Activated CD8-positive, alpha-beta T cell treated with anti-CD3 and anti-CD28 coated beads for 36 hours (primary cell): ENCODE measurements around the gene TCEA2. TPM values are rescaled to one million over a fixed set of nuclear protein-coding genes. Genes with fewer than 3 reads are reported as not detected.

ENCODE experiments used
- ATAC-seq: fragments of 200-7000 bp; cut with Tn5 transposase; one replicate; pipeline ENCODE4 v1.10.0; 2021; ENCODE audit warnings: mild to moderate bottlenecking, moderate library complexity
- CTCF ChIA-PET: fragments of 350-600 bp; sonication (Branson Sonifier 250); formaldehyde crosslinking; loops from one replicate; lab custom pipeline; 2021; ENCODE audit warnings: antibody characterized with exemption; lab: Charles Lee
- POLR2A ChIA-PET: fragments of 350-600 bp; sonication (Branson Sonifier 250); formaldehyde crosslinking; loops from one replicate; lab custom pipeline; 2021; ENCODE audit warnings: antibody characterized with exemption; lab: Charles Lee
- DNase-seq: peaks from one replicate; pipeline ENCODE4 v3.0.0-alpha.2; 2020
- H3K27ac Mint-ChIP-seq: one replicate; pipeline ENCODE4 v1.8.0; 2021; ENCODE audit warnings: mild to moderate bottlenecking, mixed read lengths
- H3K27me3 Mint-ChIP-seq: one replicate; pipeline ENCODE4 v1.8.0; 2021; ENCODE audit warnings: mixed read lengths
- H3K36me3 Mint-ChIP-seq: one replicate; pipeline ENCODE4 v1.8.0; 2021; ENCODE audit warnings: low read depth, mixed read lengths
- H3K4me1 Mint-ChIP-seq: one replicate; pipeline ENCODE4 v1.8.0; 2021; ENCODE audit warnings: low read depth, mixed read lengths
- H3K4me3 Mint-ChIP-seq: one replicate; pipeline ENCODE4 v1.8.0; 2021; ENCODE audit warnings: mild to moderate bottlenecking, moderate library complexity, mixed read lengths
- H3K9me3 Mint-ChIP-seq: one replicate; pipeline ENCODE4 v1.8.0; 2021; ENCODE audit warnings: mixed read lengths
- CTCF ChIP-seq: fragments of 200-600 bp; IDR thresholded peaks from one replicate; pipeline ENCODE4 v1.8.0; 2022; ENCODE audit warnings: antibody characterized with exemption, mild to moderate bottlenecking
- intact Hi-C: fragments of 100-400 bp; cut with micrococcal nuclease; formaldehyde crosslinking; loops from one replicate; pipeline ENCODE4 v1.10.0; 2022
- total RNA-seq, 2 experiments: library from RNA; stranded (reverse); gene quantifications; one replicate each; pipeline ENCODE4 v1.2.3, GENCODE V29; 2021

TCEA2 gene
- total RNA-seq: 10 to 100 TPM; 30.0 to 33.0 TPM

GRCh38 chr20:64062596-64063388, at the start of gene TCEA2:
Gene TCEA2 (plus strand): TSS chr20:64063198. CDS start chr20:64063313, 115 bp downstream.
- ATAC-seq (peak; percentile 83), DNase-seq (peak; percentile 98)
- intact Hi-C loops: loop anchor here (10.0 kb wide), 1 partner anchor 88 kb away; the partner anchor contains the start of gene SAMD10
- CTCF ChIA-PET: interaction anchor here (0.7 to 2.1 kb wide), 5 partner anchors 9 to 82 kb away, joined by 3 to 6 read pairs (median 4); partner anchors contain the start of gene LKAAEAR1
- H3K27me3 Mint-ChIP-seq: no peaks in the 10 kb centered on the region
- POLR2A ChIA-PET: interaction anchor here (0.6 to 1.6 kb wide), 7 partner anchors 12 to 83 kb away, joined by 3 to 4 read pairs (median 3); partner anchors contain the start of genes OPRL1, PRPF6 and SAMD10
- H3K9me3 Mint-ChIP-seq: no peaks in the 10 kb centered on the region
- peak within 1 kb of the TSS; percentile 89 for H3K4me3 Mint-ChIP-seq
- H3K4me1 Mint-ChIP-seq: peaks cover 40% of the 10 kb centered on the region
- TF ChIP-seq CTCF: no peak
- H3K36me3 Mint-ChIP-seq: no peaks in the 10 kb centered on the region
- H3K27ac Mint-ChIP-seq: peak within 1 kb of the TSS; percentile 76

- H3K36me3 Mint-ChIP-seq: peaks cover 57% of the 10 kb centered on the region
- no peak overlapping the region for H3K4me3 Mint-ChIP-seq
- H3K27ac Mint-ChIP-seq: peak overlapping the region; percentile 34
- peaks cover 7% of the 10 kb centered on the region for H3K9me3 Mint-ChIP-seq
- no peak for TF ChIP-seq CTCF
- intact Hi-C loops: no loop called here
- H3K4me1 Mint-ChIP-seq: peaks cover 23% of the 10 kb centered on the region
- CTCF ChIA-PET: no interaction called here
- ATAC-seq (no peak), DNase-seq (no peak)
- POLR2A ChIA-PET: no interaction called here
- H3K27me3 Mint-ChIP-seq: no peaks in the 10 kb centered on the region
These were observed 47.4 kb upstream of the TCEA2 start for GRCh38 chr20:64015635-64016034.

- ChIA-PET POLR2A (no interaction called here), CTCF (no interaction called here)
- ATAC-seq (no peak), DNase-seq (no peak)
- no peaks in the 10 kb centered on the region for H3K9me3 Mint-ChIP-seq
- TF ChIP-seq CTCF: no peak
- no peaks in the 10 kb centered on the region for H3K27me3 Mint-ChIP-seq
- H3K27ac Mint-ChIP-seq: no peak overlapping the region
- intact Hi-C loops: no loop called here
- no peak overlapping the region for H3K4me3 Mint-ChIP-seq
- peaks cover 50% of the 10 kb centered on the region for H3K36me3 Mint-ChIP-seq
- no peaks in the 10 kb centered on the region for H3K4me1 Mint-ChIP-seq
These were observed 41.6 kb upstream of the TCEA2 start for GRCh38 chr20:64021124-64021975.

GRCh38 chr20:64022671-64023360, 40.2 kb upstream of the TCEA2 start:
- H3K27ac Mint-ChIP-seq: no peak overlapping the region
- ChIA-PET CTCF (no interaction called here), POLR2A (interaction anchor here (1.0 kb wide), 1 partner anchor 13 kb away, joined by 5 read pairs; the partner anchor contains the start of gene C20orf204)
- peaks cover 53% of the 10 kb centered on the region for H3K36me3 Mint-ChIP-seq
- intact Hi-C loops: no loop called here
- no peak for DNase-seq
- no peak for ATAC-seq
- no peak for TF ChIP-seq CTCF
- H3K9me3 Mint-ChIP-seq: no peaks in the 10 kb centered on the region
- no peaks in the 10 kb centered on the region for H3K4me1 Mint-ChIP-seq
- H3K4me3 Mint-ChIP-seq: no peak overlapping the region
- no peaks in the 10 kb centered on the region for H3K27me3 Mint-ChIP-seq
